Caco-2 (cell line): ENCODE results near the gene SMYD3. TPM values are rescaled to one million over a fixed set of nuclear protein-coding genes. Genes with fewer than 3 reads are reported as not detected.

Experiments used
- BruUV-seq: library from RNA; stranded (reverse); fragments of 400-500 nt; replicated peaks from 2 replicates; lab custom pipeline; 2021; lab: Mats Ljungman, UMichigan
- CTCF ChIA-PET: fragments of 300-600 bp; sonication (Branson Sonifier 250); formaldehyde crosslinking; loops from one replicate; lab custom pipeline; 2022; ENCODE audit warnings: antibody characterized with exemption; lab: Charles Lee
- POLR2A ChIA-PET: fragments of 300-600 bp; sonication (Branson Sonifier 250); formaldehyde crosslinking; loops from one replicate; lab custom pipeline; 2022; ENCODE audit warnings: antibody characterized with exemption; lab: Charles Lee
- DNase-seq, 2 experiments: peaks; one replicate each; pipeline versions ENCODE4 v3.0.0 to v3.0.0-alpha.2; 2020 to 2022
- H3K27me3 ChIP-seq: replicated peaks from 2 replicates; pipeline ENCODE4 v1.6.0; 2011; ENCODE audit warnings: low read length; ENCODE audit not compliant: control insufficient read depth, insufficient read depth
- H3K36me3 ChIP-seq: 2 replicates; pipeline ENCODE4 v1.5.1; 2011; ENCODE audit warnings: low read length; ENCODE audit not compliant: control insufficient read depth, insufficient read depth
- H3K4me1 ChIP-seq: fragments of 250-450 bp; sonication (Bioruptor Pico); 2 replicates; pipeline ENCODE4 v1.5.1; 2020; ENCODE audit warnings: mild to moderate bottlenecking
- H3K4me3 ChIP-seq: 2 replicates; pipeline ENCODE4 v1.5.1; 2011; ENCODE audit warnings: low read depth, mild to moderate bottlenecking, control low read depth, low read length
- H3K9me3 ChIP-seq: fragments of 250-450 bp; sonication (Bioruptor Pico); 2 replicates; pipeline ENCODE4 v1.5.1; 2020; ENCODE audit warnings: mild to moderate bottlenecking, moderate library complexity
- H3K27ac Mint-ChIP-seq: one replicate; pipeline ENCODE4 v1.8.0; 2022; ENCODE audit warnings: mixed read lengths; ENCODE audit not compliant: unreplicated experiment
- H3K27me3 Mint-ChIP-seq: one replicate; pipeline ENCODE4 v1.8.0; 2022; ENCODE audit warnings: mixed read lengths; ENCODE audit not compliant: insufficient read depth, unreplicated experiment
- H3K36me3 Mint-ChIP-seq: one replicate; pipeline ENCODE4 v1.8.0; 2022; ENCODE audit warnings: mild to moderate bottlenecking, mixed read lengths; ENCODE audit not compliant: insufficient read depth, unreplicated experiment
- H3K4me1 Mint-ChIP-seq: one replicate; pipeline ENCODE4 v1.8.0; 2022; ENCODE audit warnings: low read depth, mixed read lengths; ENCODE audit not compliant: unreplicated experiment
- H3K4me3 Mint-ChIP-seq: one replicate; pipeline ENCODE4 v1.8.0; 2022; ENCODE audit warnings: mild to moderate bottlenecking, moderate library complexity, mixed read lengths; ENCODE audit not compliant: unreplicated experiment
- H3K9me3 Mint-ChIP-seq: one replicate; pipeline ENCODE4 v1.8.0; 2022; ENCODE audit warnings: mixed read lengths; ENCODE audit not compliant: unreplicated experiment
- intact Hi-C: fragments of 100-400 bp; cut with micrococcal nuclease; formaldehyde crosslinking; loops from one replicate; pipeline ENCODE4 v1.10.0; 2022; ENCODE audit not compliant: unreplicated experiment
- total RNA-seq: library from RNA; stranded (reverse); gene quantifications from 2 replicates; pipeline ENCODE4 v1.2.3, GENCODE V29; 2022
- TF ChIP-seq, protein P1 (sequence below), 2 experiments: fragments of 200-600 bp in 1 of 2; IDR thresholded peaks; 1 replicate in 1 of 2; 2 replicates in 1 of 2; pipeline versions ENCODE4 v1.5.1 to v1.8.0; 2011 to 2022; ENCODE audit warnings: antibody characterized with exemption in 1 of 2, control low read depth in 1 of 2, inconsistent platforms in 1 of 2, low read depth in 1 of 2, low read length in 1 of 2, mild to moderate bottlenecking in 1 of 2, moderate library complexity in 1 of 2; ENCODE audit not compliant: insufficient read depth in 1 of 2, severe bottlenecking in 1 of 2, unreplicated experiment in 1 of 2

Gene SMYD3
- total RNA-seq, 1 experiment from 2014 or later: 33.0 TPM

DNA sequence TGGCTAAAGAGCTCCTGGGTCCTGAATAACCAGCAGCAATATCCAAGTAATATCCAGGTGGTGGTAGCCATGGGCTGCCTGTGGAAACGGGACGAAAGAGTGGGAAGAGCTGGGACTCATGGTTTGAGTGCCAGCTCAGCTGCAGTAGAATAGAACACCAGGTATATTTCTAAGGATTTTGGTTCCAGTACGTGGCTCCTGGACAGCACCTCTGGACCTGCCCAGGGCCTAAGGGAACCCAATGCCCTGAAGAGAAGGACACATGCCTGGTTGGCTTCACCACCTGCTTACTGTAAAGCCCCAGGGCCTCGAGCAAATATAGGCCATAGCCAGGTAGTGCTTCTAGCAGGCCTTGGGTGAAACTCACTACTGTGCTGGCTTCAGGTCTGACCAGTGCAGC lies 785.6 kb downstream of the SMYD3 start:
- Histone ChIP-seq H3K27me3 (no peaks in the 10 kb centered on the region), H3K4me1 (no peaks in the 10 kb centered on the region), H3K36me3 (no peaks in the 10 kb centered on the region), H3K4me3 (no peak overlapping the region), H3K9me3 (no peaks in the 10 kb centered on the region)
- DNase-seq: no peak
- Mint-ChIP-seq H3K36me3 (peaks cover 6% of the 10 kb centered on the region), H3K4me1 (no peaks in the 10 kb centered on the region), H3K4me3 (no peak overlapping the region), H3K27ac (no peak overlapping the region), H3K27me3 (no peaks in the 10 kb centered on the region), H3K9me3 (peaks cover 30% of the 10 kb centered on the region)
- no TSS peak for BruUV-seq
- TF ChIP-seq, protein P1, sequence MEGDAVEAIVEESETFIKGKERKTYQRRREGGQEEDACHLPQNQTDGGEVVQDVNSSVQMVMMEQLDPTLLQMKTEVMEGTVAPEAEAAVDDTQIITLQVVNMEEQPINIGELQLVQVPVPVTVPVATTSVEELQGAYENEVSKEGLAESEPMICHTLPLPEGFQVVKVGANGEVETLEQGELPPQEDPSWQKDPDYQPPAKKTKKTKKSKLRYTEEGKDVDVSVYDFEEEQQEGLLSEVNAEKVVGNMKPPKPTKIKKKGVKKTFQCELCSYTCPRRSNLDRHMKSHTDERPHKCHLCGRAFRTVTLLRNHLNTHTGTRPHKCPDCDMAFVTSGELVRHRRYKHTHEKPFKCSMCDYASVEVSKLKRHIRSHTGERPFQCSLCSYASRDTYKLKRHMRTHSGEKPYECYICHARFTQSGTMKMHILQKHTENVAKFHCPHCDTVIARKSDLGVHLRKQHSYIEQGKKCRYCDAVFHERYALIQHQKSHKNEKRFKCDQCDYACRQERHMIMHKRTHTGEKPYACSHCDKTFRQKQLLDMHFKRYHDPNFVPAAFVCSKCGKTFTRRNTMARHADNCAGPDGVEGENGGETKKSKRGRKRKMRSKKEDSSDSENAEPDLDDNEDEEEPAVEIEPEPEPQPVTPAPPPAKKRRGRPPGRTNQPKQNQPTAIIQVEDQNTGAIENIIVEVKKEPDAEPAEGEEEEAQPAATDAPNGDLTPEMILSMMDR (IDR thresholded peaks at IDR 0.05; ENCODE audit: insufficient read depth in 1 of 2, low read depth in 1 of 2, low read length in 1 of 2, severe bottlenecking in 1 of 2, unreplicated experiment in 1 of 2): no peak
- CTCF ChIA-PET: no interaction called here
- POLR2A ChIA-PET: no interaction called here
- intact Hi-C loops: no loop called here

DNA sequence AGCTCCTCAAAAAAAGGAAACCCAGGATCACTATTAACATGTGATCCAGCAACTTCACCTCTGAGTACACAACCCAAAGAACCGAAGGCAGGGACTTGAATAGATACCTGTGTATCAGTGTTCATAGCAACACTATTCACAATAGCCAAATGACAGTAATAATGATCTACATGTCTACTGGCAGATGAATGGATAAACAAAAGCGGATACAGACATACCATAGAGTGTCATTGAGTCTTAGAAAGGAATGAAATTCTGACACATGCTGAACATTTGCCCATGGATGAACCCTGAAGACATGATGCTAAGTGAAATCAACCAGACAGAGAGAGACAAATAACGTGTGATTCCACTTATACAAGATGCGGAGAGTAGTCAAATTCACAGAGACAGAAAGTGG lies 788.1 kb downstream of the SMYD3 start:
- intact Hi-C loops: loop anchor here (10.0 kb wide), 1 partner anchor 564 kb away; the partner anchor contains the start of gene KIF26B
- BruUV-seq: no TSS peak
- POLR2A ChIA-PET: no interaction called here
- no peak for DNase-seq
- no peaks in the 10 kb centered on the region for H3K4me1 Mint-ChIP-seq
- H3K27ac Mint-ChIP-seq: no peak overlapping the region
- Histone ChIP-seq H3K4me1 (no peaks in the 10 kb centered on the region), H3K36me3 (no peaks in the 10 kb centered on the region), H3K9me3 (no peaks in the 10 kb centered on the region), H3K27me3 (no peaks in the 10 kb centered on the region), H3K4me3 (no peak overlapping the region)
- H3K36me3 Mint-ChIP-seq: no peaks in the 10 kb centered on the region
- H3K27me3 Mint-ChIP-seq: no peaks in the 10 kb centered on the region
- peaks cover 9% of the 10 kb centered on the region for H3K9me3 Mint-ChIP-seq
- no peak overlapping the region for H3K4me3 Mint-ChIP-seq
- CTCF ChIA-PET: no interaction called here
- TF ChIP-seq, protein P1 (IDR thresholded peaks at IDR 0.05; ENCODE audit: insufficient read depth in 1 of 2, low read depth in 1 of 2, low read length in 1 of 2, severe bottlenecking in 1 of 2, unreplicated experiment in 1 of 2): no peak

DNA sequence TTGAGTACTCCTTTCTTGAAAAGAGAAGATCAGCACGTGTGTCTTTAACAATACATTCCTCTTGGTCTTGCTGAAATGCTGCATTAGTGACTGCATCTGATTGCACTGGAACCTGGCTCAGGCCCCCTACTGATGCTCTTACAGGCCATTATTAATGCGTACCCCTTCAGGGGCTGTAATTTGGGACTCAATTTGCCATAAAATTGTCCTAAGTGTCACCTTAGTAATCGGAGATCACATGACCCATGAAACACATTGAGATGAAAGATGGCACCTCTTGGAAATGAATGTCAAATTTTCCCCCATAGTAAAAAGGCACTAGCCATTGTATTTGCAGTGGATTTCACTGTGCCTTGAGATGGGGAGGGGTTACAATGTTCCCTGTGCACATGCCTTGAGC lies 789.0 kb downstream of the SMYD3 start:
- Histone ChIP-seq H3K4me1 (no peaks in the 10 kb centered on the region), H3K27me3 (no peaks in the 10 kb centered on the region), H3K4me3 (no peak overlapping the region), H3K9me3 (no peaks in the 10 kb centered on the region), H3K36me3 (no peaks in the 10 kb centered on the region)
- intact Hi-C loops: loop anchor here (10.0 kb wide), 1 partner anchor 563 kb away; the partner anchor contains the start of gene KIF26B
- H3K27me3 Mint-ChIP-seq: no peaks in the 10 kb centered on the region
- TF ChIP-seq, protein P1 (IDR thresholded peaks at IDR 0.05; ENCODE audit: insufficient read depth in 1 of 2, low read depth in 1 of 2, low read length in 1 of 2, severe bottlenecking in 1 of 2, unreplicated experiment in 1 of 2): no peak
- H3K36me3 Mint-ChIP-seq: no peaks in the 10 kb centered on the region
- H3K4me3 Mint-ChIP-seq: no peak overlapping the region
- peaks cover 9% of the 10 kb centered on the region for H3K9me3 Mint-ChIP-seq
- ChIA-PET POLR2A (no interaction called here), CTCF (no interaction called here)
- no peak for DNase-seq
- no peak overlapping the region for H3K27ac Mint-ChIP-seq
- BruUV-seq: no TSS peak
- H3K4me1 Mint-ChIP-seq: no peaks in the 10 kb centered on the region
